GM18858 (cell line): ENCODE results near the gene ZC3H7A.
"Not testable (repeated sequence)": the region's sequence is repeated elsewhere in the genome, so short reads cannot be mapped to it uniquely, and the experiment has no call there.

Source experiments
- ATAC-seq: cut with Tn5 transposase; IDR thresholded peaks from one replicate; pipeline ENCODE4 v1.9.1; 2021; ENCODE audit not compliant: unreplicated experiment

Gene ZC3H7A

DNA sequence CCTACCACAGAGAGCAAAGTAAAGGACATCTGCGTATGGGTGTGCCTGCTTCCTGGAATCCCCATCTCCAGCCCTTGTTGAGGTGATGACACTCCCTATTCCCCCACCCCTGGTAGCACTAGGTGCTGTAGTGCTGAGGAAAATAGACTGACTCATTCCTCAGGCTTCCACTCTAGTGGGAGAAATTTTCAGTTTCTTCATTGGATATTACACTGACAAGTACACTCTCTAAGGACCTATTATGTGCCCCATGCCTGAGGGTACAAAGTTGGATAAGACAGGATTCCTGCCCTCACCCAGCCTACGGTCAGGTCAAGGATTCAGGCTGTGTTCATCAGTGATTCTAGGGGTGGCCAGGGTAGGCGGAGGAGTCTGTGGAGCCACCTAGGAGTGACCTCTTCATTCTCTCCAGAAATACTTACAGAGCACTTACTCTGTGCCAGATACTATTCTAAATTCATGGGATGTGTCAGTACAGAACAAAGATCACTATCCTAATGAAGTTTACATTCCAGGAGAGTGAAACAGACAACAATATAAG, 4.5 kb upstream of the ZC3H7A start:
- no peak for ATAC-seq

DNA sequence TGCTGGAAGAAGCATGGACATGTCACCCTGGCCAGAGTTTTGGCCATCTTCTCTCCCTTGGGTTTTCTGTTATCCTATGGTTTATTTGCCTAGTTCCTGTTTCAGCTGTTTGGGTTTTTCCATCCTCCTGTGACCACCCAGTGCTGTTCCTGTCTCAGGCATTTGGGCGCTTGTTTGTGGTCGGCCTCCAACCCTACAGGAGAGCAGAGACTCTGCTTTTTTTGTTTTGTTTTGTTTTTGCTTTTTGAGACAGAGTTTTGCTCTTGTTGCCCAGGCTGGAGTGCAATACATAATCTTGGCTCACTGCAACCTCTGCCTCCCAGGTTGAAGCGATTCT, 3.3 kb upstream of the ZC3H7A start:
- ATAC-seq, result no peak

DNA sequence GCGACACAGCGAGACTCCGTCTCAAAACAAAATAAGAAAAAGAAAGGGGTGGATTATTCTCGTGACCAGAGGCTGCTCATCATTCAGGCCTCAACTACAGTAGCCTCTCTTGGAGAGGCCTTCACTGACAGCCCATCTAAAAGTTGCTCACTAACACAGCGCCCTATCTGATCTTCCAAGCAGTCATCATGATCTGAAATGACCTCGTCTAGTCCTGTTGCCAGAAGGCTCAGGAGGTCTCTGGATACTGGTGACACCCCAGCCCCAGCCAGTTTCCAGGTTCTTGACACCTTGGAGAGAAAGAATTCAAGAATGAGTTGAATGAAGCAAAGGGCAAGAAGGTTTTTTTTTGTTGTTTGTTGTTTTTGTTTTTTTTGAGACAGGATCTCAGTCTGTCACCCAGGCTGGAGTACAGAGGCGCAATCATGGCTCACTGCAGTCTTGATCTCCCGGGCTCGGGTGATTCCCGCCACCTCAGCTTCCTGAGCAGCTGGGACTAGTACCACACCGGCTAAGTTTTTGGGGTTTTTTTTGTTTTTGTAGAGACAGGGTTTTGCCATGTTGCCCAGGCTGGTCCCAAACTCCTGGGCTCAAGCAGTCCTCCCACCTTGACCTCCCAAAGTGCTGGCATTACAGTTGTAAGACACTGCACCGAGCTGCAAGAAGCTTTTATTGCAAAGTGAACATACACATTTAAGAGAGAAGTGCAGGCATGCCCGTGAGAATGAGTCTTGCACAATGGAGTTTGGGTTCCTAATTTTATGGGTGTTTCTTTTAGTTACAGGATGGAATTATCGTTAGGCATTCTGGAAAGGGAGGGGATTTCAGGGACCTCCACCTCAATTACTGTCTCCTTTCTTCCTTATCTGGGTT, 2.7 kb upstream of the ZC3H7A start:
- ATAC-seq, result no peak

DNA sequence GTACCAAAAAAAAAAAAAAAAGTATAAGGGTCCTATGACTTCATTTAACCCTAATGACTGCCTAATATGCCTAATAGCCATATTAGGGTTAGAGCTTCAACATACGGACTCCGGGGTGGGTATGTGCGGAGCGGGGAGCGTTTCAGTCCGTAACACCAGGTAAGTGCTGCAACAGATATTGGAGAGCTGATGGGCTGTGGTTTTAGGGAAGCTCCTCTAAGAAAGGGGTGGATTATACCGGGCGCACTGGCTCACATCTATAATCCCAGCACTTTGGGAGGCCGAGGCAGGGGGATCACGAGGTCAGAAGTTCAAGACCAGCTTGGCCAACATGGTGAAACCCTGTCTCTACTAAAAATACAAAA, 1.9 kb upstream of the ZC3H7A start:
- ATAC-seq, result no peak

- no peak for ATAC-seq
Measured at GRCh38 chr16:11797957-11798299, 870 bp upstream of the ZC3H7A start.

DNA sequence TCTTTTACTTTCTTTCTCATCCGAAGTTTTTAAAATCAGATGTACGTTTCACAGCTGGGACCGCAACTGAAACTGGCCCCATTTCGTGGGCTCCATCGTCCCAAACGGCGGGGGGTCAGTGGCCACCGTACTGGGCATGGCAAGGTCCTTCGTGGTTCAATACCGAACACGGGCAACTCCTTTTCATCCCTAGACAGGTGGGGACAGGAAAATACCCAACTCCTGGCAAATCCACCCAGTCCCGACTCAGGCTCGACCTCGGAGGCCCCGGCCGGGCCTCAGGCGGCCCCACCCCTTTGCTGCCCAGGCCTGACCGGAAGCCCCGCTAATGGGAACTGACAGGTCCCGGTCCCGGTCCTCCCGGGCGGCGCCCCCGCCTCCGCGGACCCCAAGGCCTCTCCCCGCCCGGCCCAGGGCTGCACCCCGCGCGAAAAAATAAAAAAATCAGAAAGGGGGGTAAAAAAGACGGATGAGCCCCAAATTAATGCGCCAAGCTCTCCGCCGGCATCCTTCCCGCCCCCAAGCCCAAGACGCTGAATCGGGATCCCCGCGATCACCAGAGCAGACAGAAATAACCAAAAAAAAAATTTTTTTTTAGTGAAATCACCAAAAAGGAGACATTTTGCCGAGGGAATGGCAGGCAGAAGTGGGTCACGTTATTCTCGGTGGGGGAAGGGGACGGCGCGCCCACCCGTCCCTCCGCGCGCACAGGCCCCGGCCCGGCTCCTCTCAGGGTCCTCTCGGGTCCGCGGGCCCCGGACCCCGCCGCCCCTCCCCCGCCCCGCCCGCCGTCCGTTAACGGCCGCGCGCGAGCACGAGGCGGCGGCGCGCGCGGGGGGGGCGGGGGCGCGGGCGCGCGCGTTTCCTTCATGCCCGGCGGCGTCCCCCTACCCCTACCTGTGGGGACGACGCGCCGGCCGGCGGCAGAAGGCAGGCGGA, 562 bp downstream of the ZC3H7A start:
- ATAC-seq, result no peak

DNA sequence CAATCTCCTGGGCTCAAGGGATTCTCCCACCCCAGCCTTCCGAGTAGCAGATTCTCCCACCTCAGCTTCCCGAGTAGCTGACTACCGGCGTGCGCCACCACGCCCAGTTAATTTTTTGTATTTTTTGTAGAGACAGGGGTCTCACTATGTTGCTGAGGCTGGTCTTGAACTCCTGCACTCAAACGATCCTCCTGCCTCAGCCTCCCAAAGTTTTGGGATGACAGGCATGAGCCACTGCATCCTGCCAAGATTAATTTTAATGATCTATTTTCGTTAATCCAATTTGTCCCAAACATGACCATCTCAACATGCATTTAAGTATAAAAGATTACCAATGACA, 1.2 kb downstream of the ZC3H7A start:
- no peak for ATAC-seq

DNA sequence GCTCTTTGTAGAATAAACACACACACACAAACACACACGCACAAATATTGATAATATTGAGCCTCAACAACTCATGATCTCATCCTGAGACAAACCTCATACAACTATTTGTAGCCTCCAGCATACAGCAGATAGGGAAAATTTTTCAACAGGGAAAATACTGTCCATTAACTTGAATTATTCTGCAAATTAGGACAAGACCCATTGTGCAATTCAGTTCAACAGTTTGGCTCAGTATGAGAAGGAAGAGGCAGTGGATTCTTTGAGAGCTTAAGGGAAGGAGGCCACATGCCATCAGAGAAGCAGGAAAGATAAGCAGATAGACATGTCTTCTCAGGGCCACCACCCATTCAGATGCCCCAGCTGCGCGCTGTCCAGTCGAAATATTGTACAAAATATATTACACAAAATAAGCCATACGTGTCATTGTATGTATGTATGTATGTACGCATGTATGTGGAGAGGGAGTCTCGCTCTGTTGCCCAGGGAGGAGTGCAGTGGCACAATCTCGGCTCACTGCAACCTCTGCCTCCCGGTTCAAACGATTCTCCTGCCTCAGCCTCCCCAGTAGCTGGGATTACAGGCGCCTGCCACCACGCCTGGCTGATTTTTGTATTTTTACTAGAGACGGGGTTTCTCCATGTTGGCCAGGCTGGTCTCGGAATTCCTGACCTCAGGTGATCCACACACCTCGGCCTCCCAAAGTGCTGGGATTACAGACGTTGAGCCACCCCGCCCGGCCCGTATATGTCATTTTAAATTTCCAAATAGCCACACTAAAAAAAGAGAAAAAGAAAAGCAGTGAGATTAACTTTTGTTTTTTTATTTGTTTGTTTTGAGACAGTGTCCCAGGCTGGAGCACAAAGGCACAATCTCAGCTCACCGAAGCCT, 1.8 kb downstream of the ZC3H7A start:
- ATAC-seq, result no peak

- ATAC-seq, result no peak
Measured at GRCh38 chr16:11794447-11794846, 2.6 kb downstream of the ZC3H7A start.

DNA sequence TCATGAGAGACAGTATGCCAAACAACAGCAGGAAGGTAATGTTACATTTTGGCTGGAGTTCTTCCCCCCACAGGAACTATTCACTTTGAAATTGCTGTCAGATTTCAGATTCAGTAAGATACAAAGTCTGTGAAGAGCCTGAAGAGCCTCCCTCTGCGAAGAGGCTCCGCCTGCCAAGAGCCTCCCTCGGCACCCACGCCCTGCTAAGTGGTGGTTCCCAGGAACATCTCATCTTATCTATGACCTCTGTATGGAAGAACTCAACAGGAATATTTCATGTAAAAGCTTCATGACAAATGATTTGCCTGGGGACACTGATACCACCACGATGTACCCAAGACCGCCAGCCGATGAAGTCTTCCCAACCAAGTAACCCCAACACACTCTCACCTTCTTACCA, 3.2 kb downstream of the ZC3H7A start:
- no peak for ATAC-seq

- ATAC-seq, result no peak
Measured at GRCh38 chr16:11792410-11793241, 4.4 kb downstream of the ZC3H7A start.

GRCh38 chr16:11791144-11791828, 5.8 kb downstream of the ZC3H7A start:
- no peak for ATAC-seq

GRCh38 chr16:11788914-11789313, 8.1 kb downstream of the ZC3H7A start:
- ATAC-seq, result no peak

GRCh38 chr16:11784980-11785599, 12.0 kb downstream of the ZC3H7A start:
- not testable (repeated sequence) for ATAC-seq

GRCh38 chr16:11784381-11784780, 12.7 kb downstream of the ZC3H7A start:
- ATAC-seq, result not testable (repeated sequence)

DNA sequence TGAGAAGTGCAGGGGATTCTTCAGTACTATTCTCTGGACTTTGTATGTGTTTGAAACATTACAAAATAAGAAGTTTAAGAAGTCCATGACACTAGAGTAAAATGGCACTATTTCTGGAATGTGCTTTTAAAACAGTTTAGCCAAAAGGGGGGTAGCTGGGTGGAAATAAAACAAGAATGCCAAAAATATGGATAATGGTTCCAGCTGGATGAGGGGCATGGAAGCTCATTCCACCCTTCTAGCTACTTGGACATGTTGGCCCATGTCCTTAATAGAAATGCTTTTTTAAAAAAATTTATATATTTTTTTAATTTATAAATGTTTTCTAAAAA, 13.1 kb downstream of the ZC3H7A start:
- ATAC-seq, result no peak

DNA sequence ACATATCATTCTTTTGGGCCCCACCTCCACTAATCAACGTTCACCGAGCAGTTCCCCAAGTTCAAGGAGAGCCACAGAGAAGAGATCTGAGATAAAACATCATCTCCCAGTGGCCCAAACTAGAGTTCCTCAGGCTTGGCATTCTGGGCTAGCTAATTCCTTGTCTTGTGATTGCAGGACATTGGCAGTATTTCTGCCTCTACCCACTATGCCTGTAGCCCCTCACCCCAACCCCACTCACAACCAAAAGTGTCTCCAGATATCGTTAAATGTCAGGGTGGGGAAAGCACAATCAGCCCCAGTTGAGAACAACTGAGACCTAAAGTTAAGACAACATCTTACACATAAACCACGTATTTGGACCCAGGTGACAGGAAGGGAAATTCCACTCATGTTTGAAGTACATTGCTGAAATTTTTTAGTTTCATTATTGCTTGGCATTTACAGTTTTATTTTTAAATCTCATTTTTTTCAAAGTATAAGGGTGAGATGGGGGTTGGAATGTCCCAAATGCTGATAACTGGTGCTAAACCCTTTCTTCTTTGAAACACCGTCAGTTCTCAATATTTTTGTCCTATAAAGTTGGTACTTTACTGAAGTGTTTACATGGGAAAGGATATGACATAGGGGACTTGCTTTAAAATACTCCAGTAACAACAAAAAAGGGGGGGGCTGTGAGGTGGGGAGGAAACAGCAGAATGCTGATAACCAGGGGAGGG, 13.6 kb downstream of the ZC3H7A start:
- ATAC-seq, result peak; percentile 43

GRCh38 chr16:11781773-11782172, 15.3 kb downstream of the ZC3H7A start:
- no peak for ATAC-seq
